Neural cell (in vitro differentiated cells): ENCODE measurements around the gene SLC9B1. TPM values are rescaled to one million over a fixed set of nuclear protein-coding genes. Genes with fewer than 3 reads are reported as not detected.

Experiments
- H2AFZ ChIP-seq: fragments of 200-600, 300-800 bp; sonication (generic), shearing (Covaris generic); 2 replicates; pipeline ENCODE4 v1.6.0; 2014; ENCODE audit warnings: low read depth, mild to moderate bottlenecking, antibody characterized with exemption, low read length, moderate library complexity
- H3F3A ChIP-seq: fragments of 200-600 bp; shearing (Covaris generic); 2 replicates; pipeline ENCODE4 v1.6.1; 2016; ENCODE audit warnings: mild to moderate bottlenecking, moderate library complexity, mixed read lengths, antibody characterized with exemption, low read length; ENCODE audit not compliant: insufficient read depth, poor library complexity, severe bottlenecking
- H3K27ac ChIP-seq: fragments of 200-600, 300-800 bp; sonication (generic), shearing (Covaris generic); 2 replicates; pipeline ENCODE4 v1.5.1; 2014; ENCODE audit warnings: mild to moderate bottlenecking, low read length, moderate library complexity
- H3K27me3 ChIP-seq: fragments of 300-800, 200-600 bp; sonication (generic), shearing (Covaris generic); 2 replicates; pipeline ENCODE4 v1.6.0; 2014; ENCODE audit warnings: mild to moderate bottlenecking, low read depth, low read length, moderate library complexity; ENCODE audit not compliant: insufficient read depth
- H3K36me3 ChIP-seq: fragments of 300-800, 200-600 bp; sonication (generic), shearing (Covaris generic); 2 replicates; pipeline ENCODE4 v1.5.1; 2014; ENCODE audit warnings: mild to moderate bottlenecking, antibody characterized with exemption, low read length, moderate library complexity; ENCODE audit not compliant: insufficient read depth
- H3K4me2 ChIP-seq: fragments of 300-800, 200-600 bp; sonication (generic), shearing (Covaris generic); 2 replicates; pipeline ENCODE4 v1.6.0; 2014; ENCODE audit warnings: mild to moderate bottlenecking, low read length
- H3K4me3 ChIP-seq: fragments of 300-800, 200-600 bp; sonication (generic), shearing (Covaris generic); 2 replicates; pipeline ENCODE4 v1.5.1; 2014; ENCODE audit warnings: mild to moderate bottlenecking, low read length, moderate library complexity
- H3K79me2 ChIP-seq: fragments of 200-600 bp; shearing (Covaris generic); replicated peaks from 2 replicates; pipeline ENCODE4 v1.6.0; 2014; ENCODE audit warnings: mild to moderate bottlenecking, low read length, moderate library complexity; ENCODE audit not compliant: insufficient read depth
- H3K9ac ChIP-seq: fragments of 300-800, 200-600 bp; sonication (generic), shearing (Covaris generic); 2 replicates; pipeline ENCODE4 v1.6.1; 2016; ENCODE audit warnings: mild to moderate bottlenecking, low read length, mixed read lengths
- H3K9me2 ChIP-seq: fragments of 200-600 bp; shearing (Covaris generic); 2 replicates; pipeline ENCODE4 v1.6.1; 2016; ENCODE audit warnings: mild to moderate bottlenecking, low read length, mixed read lengths; ENCODE audit not compliant: insufficient read depth
- H3K9me3 ChIP-seq: fragments of 200-600, 300-800 bp; sonication (generic), shearing (Covaris generic); 2 replicates; pipeline ENCODE4 v1.6.1; 2016; ENCODE audit warnings: mild to moderate bottlenecking, mixed run types, low read length, moderate library complexity, mixed read lengths
- H4K20me1 ChIP-seq: fragments of 200-600 bp; shearing (Covaris generic); 2 replicates; pipeline ENCODE4 v1.6.1; 2016; ENCODE audit warnings: mild to moderate bottlenecking, mixed run types; ENCODE audit not compliant: insufficient read depth
- EP300 ChIP-seq: fragments of 450-650 bp; conservative IDR thresholded peaks from 2 replicates; pipeline ENCODE4 v1.6.1; 2014; ENCODE audit warnings: antibody characterized with exemption, mild to moderate bottlenecking, moderate library complexity; ENCODE audit not compliant: poor library complexity, severe bottlenecking
- EZH2 ChIP-seq: fragments of 200-600, 300-800 bp; shearing (Covaris generic), sonication (generic); IDR thresholded peaks from 2 replicates; pipeline ENCODE4 v1.6.1; 2014; ENCODE audit warnings: antibody characterized with exemption, low read length, borderline replicate concordance, mild to moderate bottlenecking; ENCODE audit not compliant: insufficient read depth, poor library complexity, severe bottlenecking
- MXI1 ChIP-seq: fragments of 450-650 bp; conservative IDR thresholded peaks from 2 replicates; pipeline ENCODE4 v1.6.1; 2014; ENCODE audit warnings: antibody characterized with exemption, mild to moderate bottlenecking; ENCODE audit not compliant: poor library complexity, severe bottlenecking
- POLR2AphosphoS5 ChIP-seq: IDR thresholded peaks from 2 replicates; pipeline ENCODE4 v1.6.1; 2012
- RAD21 ChIP-seq: fragments of 450-650 bp; conservative IDR thresholded peaks from 2 replicates; pipeline ENCODE4 v1.6.1; 2014; ENCODE audit warnings: antibody characterized with exemption, mild to moderate bottlenecking, moderate library complexity
- SMC3 ChIP-seq: fragments of 450-650 bp; conservative IDR thresholded peaks from 2 replicates; pipeline ENCODE4 v1.6.1; 2014; ENCODE audit warnings: antibody characterized with exemption, mild to moderate bottlenecking, moderate library complexity; ENCODE audit not compliant: poor library complexity
- TAF1 ChIP-seq: IDR thresholded peaks from 2 replicates; pipeline ENCODE4 v1.6.1; 2012; ENCODE audit warnings: low read depth
- polyA plus RNA-seq: library from polyadenylated mRNA; depleted of rRNA; stranded (reverse); fragments of >200 nt; gene quantifications from 2 replicates; pipeline ENCODE4 v1.2.3, GENCODE V29; 2014
- TF ChIP-seq, protein P1 (sequence below): IDR thresholded peaks from 2 replicates; pipeline ENCODE4 v1.6.1; 2012; ENCODE audit warnings: borderline replicate concordance
- TF ChIP-seq, protein P2 (sequence below): fragments of 450-650 bp; IDR thresholded peaks from 2 replicates; pipeline ENCODE4 v1.5.1; 2014; ENCODE audit warnings: antibody characterized with exemption, mild to moderate bottlenecking, moderate library complexity; ENCODE audit not compliant: poor library complexity, severe bottlenecking

Gene SLC9B1
- polyA plus RNA-seq, 1 donor from 2014 or later = not detected

DNA sequence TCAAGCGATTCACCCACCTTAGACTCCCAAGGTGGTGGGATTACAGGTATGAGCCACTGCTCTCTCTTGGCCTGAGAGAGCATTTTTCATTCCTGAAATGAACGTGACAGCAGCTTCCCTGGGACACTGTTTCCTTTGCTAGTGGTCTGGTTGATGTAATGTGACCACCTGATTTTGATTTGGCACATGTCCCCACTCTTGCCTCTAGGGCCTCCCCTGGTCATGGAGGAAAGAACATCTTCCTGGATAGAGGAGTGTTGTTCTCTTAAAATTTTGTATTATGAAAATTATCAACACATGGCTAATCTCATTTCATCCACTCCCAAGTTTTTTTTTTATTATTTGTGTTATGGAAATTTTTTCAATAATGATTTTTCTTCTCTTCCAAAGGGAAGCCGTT, 33.3 kb upstream of the SLC9B1 start:
- no peaks in the 10 kb centered on the region for H3K27me3 ChIP-seq
- no peaks in the 10 kb centered on the region for H3K9me2 ChIP-seq
- TF ChIP-seq, protein P1, sequence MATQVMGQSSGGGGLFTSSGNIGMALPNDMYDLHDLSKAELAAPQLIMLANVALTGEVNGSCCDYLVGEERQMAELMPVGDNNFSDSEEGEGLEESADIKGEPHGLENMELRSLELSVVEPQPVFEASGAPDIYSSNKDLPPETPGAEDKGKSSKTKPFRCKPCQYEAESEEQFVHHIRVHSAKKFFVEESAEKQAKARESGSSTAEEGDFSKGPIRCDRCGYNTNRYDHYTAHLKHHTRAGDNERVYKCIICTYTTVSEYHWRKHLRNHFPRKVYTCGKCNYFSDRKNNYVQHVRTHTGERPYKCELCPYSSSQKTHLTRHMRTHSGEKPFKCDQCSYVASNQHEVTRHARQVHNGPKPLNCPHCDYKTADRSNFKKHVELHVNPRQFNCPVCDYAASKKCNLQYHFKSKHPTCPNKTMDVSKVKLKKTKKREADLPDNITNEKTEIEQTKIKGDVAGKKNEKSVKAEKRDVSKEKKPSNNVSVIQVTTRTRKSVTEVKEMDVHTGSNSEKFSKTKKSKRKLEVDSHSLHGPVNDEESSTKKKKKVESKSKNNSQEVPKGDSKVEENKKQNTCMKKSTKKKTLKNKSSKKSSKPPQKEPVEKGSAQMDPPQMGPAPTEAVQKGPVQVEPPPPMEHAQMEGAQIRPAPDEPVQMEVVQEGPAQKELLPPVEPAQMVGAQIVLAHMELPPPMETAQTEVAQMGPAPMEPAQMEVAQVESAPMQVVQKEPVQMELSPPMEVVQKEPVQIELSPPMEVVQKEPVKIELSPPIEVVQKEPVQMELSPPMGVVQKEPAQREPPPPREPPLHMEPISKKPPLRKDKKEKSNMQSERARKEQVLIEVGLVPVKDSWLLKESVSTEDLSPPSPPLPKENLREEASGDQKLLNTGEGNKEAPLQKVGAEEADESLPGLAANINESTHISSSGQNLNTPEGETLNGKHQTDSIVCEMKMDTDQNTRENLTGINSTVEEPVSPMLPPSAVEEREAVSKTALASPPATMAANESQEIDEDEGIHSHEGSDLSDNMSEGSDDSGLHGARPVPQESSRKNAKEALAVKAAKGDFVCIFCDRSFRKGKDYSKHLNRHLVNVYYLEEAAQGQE = no peak
- TF ChIP-seq RAD21 = no peak
- TF ChIP-seq EZH2 = no peak
- TF ChIP-seq EP300 = no peak
- no peak for TF ChIP-seq SMC3
- TF ChIP-seq POLR2AphosphoS5 = no peak
- TF ChIP-seq, protein P2, sequence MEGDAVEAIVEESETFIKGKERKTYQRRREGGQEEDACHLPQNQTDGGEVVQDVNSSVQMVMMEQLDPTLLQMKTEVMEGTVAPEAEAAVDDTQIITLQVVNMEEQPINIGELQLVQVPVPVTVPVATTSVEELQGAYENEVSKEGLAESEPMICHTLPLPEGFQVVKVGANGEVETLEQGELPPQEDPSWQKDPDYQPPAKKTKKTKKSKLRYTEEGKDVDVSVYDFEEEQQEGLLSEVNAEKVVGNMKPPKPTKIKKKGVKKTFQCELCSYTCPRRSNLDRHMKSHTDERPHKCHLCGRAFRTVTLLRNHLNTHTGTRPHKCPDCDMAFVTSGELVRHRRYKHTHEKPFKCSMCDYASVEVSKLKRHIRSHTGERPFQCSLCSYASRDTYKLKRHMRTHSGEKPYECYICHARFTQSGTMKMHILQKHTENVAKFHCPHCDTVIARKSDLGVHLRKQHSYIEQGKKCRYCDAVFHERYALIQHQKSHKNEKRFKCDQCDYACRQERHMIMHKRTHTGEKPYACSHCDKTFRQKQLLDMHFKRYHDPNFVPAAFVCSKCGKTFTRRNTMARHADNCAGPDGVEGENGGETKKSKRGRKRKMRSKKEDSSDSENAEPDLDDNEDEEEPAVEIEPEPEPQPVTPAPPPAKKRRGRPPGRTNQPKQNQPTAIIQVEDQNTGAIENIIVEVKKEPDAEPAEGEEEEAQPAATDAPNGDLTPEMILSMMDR = no peak
- TF ChIP-seq TAF1 = no peak
- TF ChIP-seq MXI1 = no peak
- H3K79me2 ChIP-seq = no peaks in the 10 kb centered on the region
- no peaks in the 10 kb centered on the region for H3K36me3 ChIP-seq
- H2AFZ ChIP-seq = no peak overlapping the region
- no peaks in the 10 kb centered on the region for H3K9me3 ChIP-seq
- no peak overlapping the region for H3K9ac ChIP-seq
- no peak overlapping the region for H3K27ac ChIP-seq
- H3F3A ChIP-seq = no peaks in the 10 kb centered on the region
- no peaks in the 10 kb centered on the region for H4K20me1 ChIP-seq
- H3K4me3 ChIP-seq = no peak overlapping the region
- no peak overlapping the region for H3K4me2 ChIP-seq

DNA sequence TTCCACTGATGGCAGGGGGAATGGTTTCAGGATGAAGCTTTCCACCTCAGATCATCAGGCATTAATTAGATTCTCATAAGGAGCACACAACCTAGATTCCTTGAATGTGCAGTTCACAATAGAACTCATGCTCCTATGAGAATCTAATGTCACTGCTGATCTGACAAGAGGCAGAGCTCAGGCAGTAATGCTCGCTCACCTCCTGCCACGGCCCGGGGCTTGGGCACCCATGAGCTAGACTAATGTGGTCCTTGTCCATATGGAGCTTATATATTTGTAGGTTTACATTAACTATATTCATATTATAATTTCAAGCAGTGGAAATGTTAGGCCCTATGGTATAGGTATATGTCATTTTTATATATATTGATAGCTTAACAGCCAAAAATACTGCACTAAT, 32.6 kb upstream of the SLC9B1 start:
- no peak for TF ChIP-seq EP300
- TF ChIP-seq, protein P2 = no peak
- Histone ChIP-seq H3K9me3 (no peaks in the 10 kb centered on the region), H3F3A (no peaks in the 10 kb centered on the region), H4K20me1 (no peaks in the 10 kb centered on the region), H3K36me3 (no peaks in the 10 kb centered on the region), H3K9me2 (no peaks in the 10 kb centered on the region), H3K79me2 (no peaks in the 10 kb centered on the region), H3K9ac (no peak overlapping the region), H3K4me3 (no peak overlapping the region), H3K27ac (no peak overlapping the region), H2AFZ (no peak overlapping the region), H3K4me2 (no peak overlapping the region), H3K27me3 (no peaks in the 10 kb centered on the region)
